ENCODE measurements around the gene C4orf50. TPM values are rescaled to one million over a fixed set of nuclear protein-coding genes. Genes with fewer than 3 reads are reported as not detected.

The C4orf50 gene
- total RNA-seq, 2 donors from 2014 or later = not detected

GRCh38 chr4:5980436-5981155 lies 37.6 kb downstream of the C4orf50 start:
- TF ChIP-seq CTCF (IDR thresholded peaks at IDR 0.05) = no peak
- no peaks in the 10 kb centered on the region for H3K36me3 ChIP-seq
- no peaks in the 10 kb centered on the region for H3K4me1 ChIP-seq
- no peaks in the 10 kb centered on the region for H3K27me3 ChIP-seq
- H3K4me3 ChIP-seq = no peak overlapping the region
- peaks cover 0 to 18% of the 10 kb centered on the region in 2 donors for H3K9me3 ChIP-seq
- no peak for DNase-seq (ENCODE audit: low spot score)
- H3K27ac ChIP-seq = no peak overlapping the region

- peak in 1 of 2 donors; percentile 26 for TF ChIP-seq CTCF (IDR thresholded peaks at IDR 0.05)
- no peak overlapping the region for H3K27ac ChIP-seq
- no peaks in the 10 kb centered on the region for H3K4me1 ChIP-seq
- no peaks in the 10 kb centered on the region for H3K36me3 ChIP-seq
- H3K27me3 ChIP-seq = no peaks in the 10 kb centered on the region
- no peak overlapping the region for H3K4me3 ChIP-seq
- H3K9me3 ChIP-seq = peaks cover 0 to 14% of the 10 kb centered on the region in 2 donors
- no peak for DNase-seq (ENCODE audit: low spot score)
These were observed 38.2 kb downstream of the C4orf50 start for GRCh38 chr4:5979981-5980380.

- H3K36me3 ChIP-seq = no peaks in the 10 kb centered on the region
- no peak for DNase-seq (ENCODE audit: low spot score)
- no peaks in the 10 kb centered on the region for H3K4me1 ChIP-seq
- H3K4me3 ChIP-seq = no peak overlapping the region
- H3K9me3 ChIP-seq = no peaks in the 10 kb centered on the region
- TF ChIP-seq CTCF (IDR thresholded peaks at IDR 0.05) = no peak
- H3K27me3 ChIP-seq = no peaks in the 10 kb centered on the region
- H3K27ac ChIP-seq = no peak overlapping the region
These were observed 41.3 kb downstream of the C4orf50 start for GRCh38 chr4:5976921-5977320.

- DNase-seq (ENCODE audit: low spot score) = no peak
- Histone ChIP-seq H3K9me3 (no peaks in the 10 kb centered on the region), H3K27ac (no peak overlapping the region), H3K4me1 (no peaks in the 10 kb centered on the region), H3K4me3 (no peak overlapping the region), H3K27me3 (no peaks in the 10 kb centered on the region), H3K36me3 (no peaks in the 10 kb centered on the region)
- no peak for TF ChIP-seq CTCF (IDR thresholded peaks at IDR 0.05)
These were observed 41.8 kb downstream of the C4orf50 start for GRCh38 chr4:5976431-5976830.

GRCh38 chr4:5974321-5974720 lies 43.9 kb downstream of the C4orf50 start:
- Histone ChIP-seq H3K4me1 (no peaks in the 10 kb centered on the region), H3K27ac (no peak overlapping the region), H3K36me3 (no peaks in the 10 kb centered on the region), H3K4me3 (no peak overlapping the region), H3K27me3 (no peaks in the 10 kb centered on the region), H3K9me3 (no peaks in the 10 kb centered on the region)
- DNase-seq (ENCODE audit: low spot score) = no peak
- no peak for TF ChIP-seq CTCF (IDR thresholded peaks at IDR 0.05)
